ENCODE results near the gene VAV2. TPM values are rescaled to one million over a fixed set of nuclear protein-coding genes. Genes with fewer than 3 reads are reported as not detected.

VAV2 gene
- total and polyA plus RNA-seq, 12 donors: 2.9 to 7.1 (median 5.0) TPM

DNA sequence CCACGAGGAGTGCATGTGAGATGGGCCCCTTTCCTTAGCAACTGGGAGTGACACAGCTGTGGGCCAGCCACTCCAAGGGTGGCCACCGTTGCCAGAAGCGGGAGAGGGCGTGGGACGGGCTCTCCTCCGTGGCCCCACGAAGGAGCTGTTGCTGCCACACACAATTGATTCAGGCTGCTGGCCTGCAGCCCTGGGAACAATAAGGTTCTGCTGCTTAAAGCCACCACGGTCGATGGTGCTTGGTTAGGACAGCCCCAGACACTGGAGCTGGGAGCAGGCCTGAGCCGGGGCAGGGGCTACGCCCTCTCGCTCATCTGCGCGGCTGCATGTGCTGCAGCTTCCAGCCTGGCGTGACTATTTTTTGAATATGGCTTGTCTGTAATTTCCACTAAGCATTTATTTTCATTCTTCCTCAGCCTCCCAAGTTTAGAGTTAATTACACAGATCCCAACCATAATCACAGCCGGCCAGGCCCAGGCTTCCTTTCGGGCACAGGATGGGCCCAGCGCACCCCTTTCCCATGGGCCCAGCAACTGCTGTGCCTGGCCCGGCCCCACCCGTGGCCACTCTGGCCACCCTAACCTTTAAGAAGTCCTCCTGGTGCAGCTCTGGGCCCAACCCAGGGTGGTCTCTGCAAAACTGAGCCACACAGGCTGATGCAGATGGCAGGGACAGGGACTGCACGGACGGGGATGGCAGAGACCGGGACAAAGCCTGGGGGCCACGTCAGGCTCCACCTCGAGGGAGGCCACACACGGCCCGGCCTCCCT is 49.7 kb downstream of the VAV2 start:
- TF ChIP-seq, protein P1, sequence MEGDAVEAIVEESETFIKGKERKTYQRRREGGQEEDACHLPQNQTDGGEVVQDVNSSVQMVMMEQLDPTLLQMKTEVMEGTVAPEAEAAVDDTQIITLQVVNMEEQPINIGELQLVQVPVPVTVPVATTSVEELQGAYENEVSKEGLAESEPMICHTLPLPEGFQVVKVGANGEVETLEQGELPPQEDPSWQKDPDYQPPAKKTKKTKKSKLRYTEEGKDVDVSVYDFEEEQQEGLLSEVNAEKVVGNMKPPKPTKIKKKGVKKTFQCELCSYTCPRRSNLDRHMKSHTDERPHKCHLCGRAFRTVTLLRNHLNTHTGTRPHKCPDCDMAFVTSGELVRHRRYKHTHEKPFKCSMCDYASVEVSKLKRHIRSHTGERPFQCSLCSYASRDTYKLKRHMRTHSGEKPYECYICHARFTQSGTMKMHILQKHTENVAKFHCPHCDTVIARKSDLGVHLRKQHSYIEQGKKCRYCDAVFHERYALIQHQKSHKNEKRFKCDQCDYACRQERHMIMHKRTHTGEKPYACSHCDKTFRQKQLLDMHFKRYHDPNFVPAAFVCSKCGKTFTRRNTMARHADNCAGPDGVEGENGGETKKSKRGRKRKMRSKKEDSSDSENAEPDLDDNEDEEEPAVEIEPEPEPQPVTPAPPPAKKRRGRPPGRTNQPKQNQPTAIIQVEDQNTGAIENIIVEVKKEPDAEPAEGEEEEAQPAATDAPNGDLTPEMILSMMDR (IDR thresholded peaks at IDR 0.05): no peak
- no peak for ATAC-seq
- Histone ChIP-seq H3K27ac (no peak overlapping the region), H3K27me3 (no peaks in the 10 kb centered on the region), H3K4me1 (peaks cover 0 to 11% (median 0%) of the 10 kb centered on the region in 9 donors), H3K36me3 (peaks cover 0 to 16% (median 0%) of the 10 kb centered on the region in 9 donors), H3K9me3 (no peaks in the 10 kb centered on the region), H3K4me3 (no peak overlapping the region)
- no peak for DNase-seq
- WGBS, 2 donors: 92 to 96% methylated on average over 27 of the region's 27 CpGs
- intact Hi-C loops (cut with DNase I): no loop called here

DNA sequence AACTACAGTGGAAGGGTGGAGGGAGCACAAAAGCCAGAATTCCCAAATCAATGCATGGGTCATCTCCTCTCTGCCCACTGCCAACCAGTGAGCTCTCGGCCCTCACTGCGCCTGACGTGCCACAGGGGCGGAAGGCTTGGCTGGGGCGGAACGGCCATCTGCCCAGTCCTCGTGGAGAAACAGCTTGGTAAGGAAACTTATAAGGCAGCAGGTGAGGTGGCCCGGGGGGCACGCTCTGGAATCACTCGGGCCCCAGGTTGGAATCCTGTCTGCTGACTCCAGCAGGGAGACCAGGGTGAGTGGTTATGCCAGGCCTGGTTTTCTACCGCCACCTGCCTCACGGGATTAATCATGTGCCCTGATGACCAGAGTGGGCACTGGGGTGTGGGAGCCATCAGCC is 52.3 kb downstream of the VAV2 start:
- DNase-seq (no peak), ATAC-seq (no peak)
- Histone ChIP-seq H3K36me3 (peaks cover 0 to 20% (median 0%) of the 10 kb centered on the region in 9 donors), H3K9me3 (no peaks in the 10 kb centered on the region), H3K4me3 (no peak overlapping the region), H3K27me3 (no peaks in the 10 kb centered on the region), H3K27ac (no peak overlapping the region), H3K4me1 (peaks cover 0 to 20% (median 14%) of the 10 kb centered on the region in 9 donors)
- WGBS, 2 donors: 88 to 94% methylated on average over 12 of the region's 12 CpGs
- intact Hi-C loops (cut with DNase I): no loop called here
- TF ChIP-seq, protein P1 (IDR thresholded peaks at IDR 0.05): no peak

GRCh38 chr9:133939171-133939785 is 52.8 kb downstream of the VAV2 start:
- 88 to 90% methylated on average over 23 of the region's 23 CpGs for WGBS, 2 donors
- DNase-seq (no peak), ATAC-seq (no peak)
- peaks cover 0 to 20% (median 0%) of the 10 kb centered on the region in 9 donors for H3K36me3 ChIP-seq
- peaks cover 0 to 26% (median 14%) of the 10 kb centered on the region in 9 donors for H3K4me1 ChIP-seq
- intact Hi-C loops (cut with DNase I): no loop called here
- H3K27ac ChIP-seq: no peak overlapping the region
- TF ChIP-seq, protein P1 (IDR thresholded peaks at IDR 0.05): no peak
- no peaks in the 10 kb centered on the region for H3K27me3 ChIP-seq
- H3K9me3 ChIP-seq: no peaks in the 10 kb centered on the region
- H3K4me3 ChIP-seq: no peak overlapping the region

DNA sequence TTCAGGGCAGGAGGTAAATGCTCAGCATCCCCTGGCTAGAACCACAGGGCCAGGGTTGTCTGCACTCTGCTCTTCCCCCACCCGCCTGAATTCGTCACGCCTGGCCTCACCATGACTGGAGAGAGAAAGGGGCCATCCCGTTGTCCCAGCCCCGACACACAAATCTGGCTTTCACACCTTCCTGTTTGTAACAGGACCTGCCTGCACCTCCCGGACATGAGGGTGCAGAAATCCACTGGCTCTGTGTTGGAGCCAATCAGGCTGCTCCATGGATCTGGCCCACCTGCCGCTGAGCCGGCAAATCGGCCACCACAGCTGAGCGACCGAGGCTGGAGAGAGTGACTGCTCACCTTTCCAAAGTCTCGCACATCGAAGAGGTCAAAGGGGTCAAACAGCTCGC is 53.4 kb downstream of the VAV2 start:
- TF ChIP-seq, protein P1 (IDR thresholded peaks at IDR 0.05): no peak
- no peak for DNase-seq

More for the DNA sequence above, 53.4 kb downstream of the VAV2 start:
- 90% methylated on average over 14 of the region's 14 CpGs for WGBS, 2 donors
- peaks cover 0 to 26% (median 14%) of the 10 kb centered on the region in 9 donors for H3K4me1 ChIP-seq
- H3K27ac ChIP-seq: no peak overlapping the region
- no peaks in the 10 kb centered on the region for H3K9me3 ChIP-seq
- ATAC-seq: no peak
- peaks cover 0 to 20% (median 0%) of the 10 kb centered on the region in 9 donors for H3K36me3 ChIP-seq
- no peak overlapping the region for H3K4me3 ChIP-seq
- no peaks in the 10 kb centered on the region for H3K27me3 ChIP-seq
- intact Hi-C loops (cut with DNase I): no loop called here
